Fibroblast of mammary gland (primary cell): ENCODE results near the gene APP.

Experiments used
- DNase-seq: peaks from one replicate; pipeline ENCODE4 v3.0.0-alpha.2; 2010; ENCODE audit warnings: low read depth
- H3K4me3 ChIP-seq: 2 replicates; pipeline ENCODE4 v1.5.1; 2011; ENCODE audit warnings: low read depth, mild to moderate bottlenecking, low read length, moderate library complexity; ENCODE audit not compliant: control insufficient read depth
- CTCF ChIP-seq: conservative IDR thresholded peaks from 2 replicates; pipeline ENCODE4 v1.5.1; 2011; ENCODE audit warnings: low read depth, low read length, inconsistent platforms; ENCODE audit not compliant: control insufficient read depth, insufficient read depth

Gene APP

GRCh38 chr21:25964015-25964414, 206.6 kb downstream of the APP start:
- no peak for TF ChIP-seq CTCF
- peak; percentile 79 for DNase-seq
- no peak overlapping the region for H3K4me3 ChIP-seq

GRCh38 chr21:25963181-25963580, 207.4 kb downstream of the APP start:
- TF ChIP-seq CTCF: no peak
- peak; percentile 63 for DNase-seq
- H3K4me3 ChIP-seq: no peak overlapping the region

GRCh38 chr21:25961042-25961441, 209.5 kb downstream of the APP start:
- DNase-seq: no peak
- H3K4me3 ChIP-seq: no peak overlapping the region
- no peak for TF ChIP-seq CTCF

GRCh38 chr21:25960402-25960801, 210.2 kb downstream of the APP start:
- H3K4me3 ChIP-seq: no peak overlapping the region
- TF ChIP-seq CTCF: no peak
- no peak for DNase-seq

GRCh38 chr21:25959799-25960198, 210.8 kb downstream of the APP start:
- DNase-seq: no peak
- no peak for TF ChIP-seq CTCF
- no peak overlapping the region for H3K4me3 ChIP-seq

GRCh38 chr21:25956993-25957714, 213.4 kb downstream of the APP start:
- no peak overlapping the region for H3K4me3 ChIP-seq
- peak; percentile 90 for DNase-seq
- no peak for TF ChIP-seq CTCF
